NCI-H128 (cell line): ENCODE measurements around the gene PTPRE.

Experiments used
- DNase-seq: peaks from one replicate; lab custom pipeline; 2025; ENCODE audit not compliant: unreplicated experiment; lab: John Stamatoyannopoulos, UW

PTPRE gene

GRCh38 chr10:127907411-127908105 is 655 bp downstream of the PTPRE start:
- no peak for DNase-seq

DNA sequence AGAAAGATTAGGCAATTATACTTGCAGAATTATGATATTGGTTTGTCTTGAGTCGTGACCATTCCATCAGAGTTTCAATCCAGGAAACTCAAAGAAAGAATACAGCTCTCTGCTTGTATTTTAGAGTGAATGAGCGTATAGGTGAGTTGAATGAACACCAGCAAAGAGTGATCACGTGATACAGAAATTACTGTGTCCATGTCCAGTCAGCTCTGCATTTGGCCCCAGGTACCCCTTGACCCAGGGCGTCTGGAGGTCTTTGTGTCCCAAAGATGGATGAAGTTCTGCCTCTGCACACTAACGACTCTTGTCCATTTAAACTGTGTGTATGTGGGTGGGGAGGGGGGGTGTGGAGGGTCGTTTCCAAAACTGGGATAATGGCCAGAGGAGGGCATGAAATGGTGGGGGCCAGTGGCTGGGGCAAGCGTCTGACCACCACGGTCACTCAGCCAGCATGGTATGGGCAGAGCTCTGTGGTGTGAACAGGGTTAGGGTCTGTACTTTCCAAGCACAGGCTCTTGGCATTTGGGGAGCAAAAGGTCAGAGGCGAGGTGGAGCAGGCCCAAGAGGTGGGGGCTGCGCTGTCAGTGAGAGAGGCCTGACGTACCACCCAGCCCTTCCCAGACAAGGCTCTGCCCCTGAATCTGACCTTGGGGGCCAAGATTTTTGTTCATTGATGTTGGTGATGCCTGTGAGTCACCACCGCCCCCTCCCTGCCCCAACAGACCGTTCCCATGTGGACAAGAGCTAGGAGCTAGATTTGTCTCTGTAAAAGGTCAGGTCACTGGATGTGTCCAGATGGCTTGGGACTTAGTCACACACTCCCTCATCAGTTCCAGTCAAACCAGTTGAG is 1.4 kb downstream of the PTPRE start:
- DNase-seq, result no peak

- no peak for DNase-seq
These were observed 2.0 kb downstream of the PTPRE start for GRCh38 chr10:127908959-127909267.

DNA sequence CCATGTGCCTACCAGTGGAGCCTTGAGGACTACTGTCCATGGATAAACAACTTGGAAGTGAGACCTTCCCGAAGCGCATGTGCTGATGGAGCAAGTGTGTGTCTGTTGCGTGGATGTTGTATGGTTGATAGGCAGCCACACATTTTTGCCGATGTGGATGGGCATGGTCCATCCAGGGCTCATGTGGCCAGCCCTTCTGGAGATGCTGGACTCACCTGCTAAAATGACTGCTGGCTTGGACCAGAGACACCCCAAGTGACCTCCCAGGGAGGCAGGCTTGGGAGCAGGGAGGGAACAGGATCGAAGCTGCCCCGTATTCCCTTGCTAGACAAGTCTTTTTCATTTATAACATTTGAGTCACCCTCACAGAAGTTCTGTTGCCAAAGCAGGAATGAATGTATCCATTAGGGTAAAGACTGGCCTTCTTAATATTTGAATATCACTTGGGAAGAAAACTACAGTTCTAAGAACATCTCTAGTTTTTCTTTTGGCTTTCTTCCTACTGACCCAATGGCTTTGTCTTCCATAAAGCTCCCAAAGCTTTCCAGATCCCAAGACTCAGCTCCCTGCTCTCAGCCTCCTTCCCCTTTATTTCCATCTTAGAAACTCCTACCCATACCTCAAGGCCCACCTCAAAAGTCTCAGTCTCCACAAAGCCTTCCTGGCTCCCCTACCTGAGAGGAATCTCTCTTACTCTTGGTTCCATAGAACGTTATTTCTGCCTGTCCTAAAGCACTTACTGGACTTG is 3.0 kb downstream of the PTPRE start:
- no peak for DNase-seq

GRCh38 chr10:127910464-127910770 is 3.5 kb downstream of the PTPRE start:
- no peak for DNase-seq

GRCh38 chr10:127911218-127911866 is 4.4 kb downstream of the PTPRE start:
- DNase-seq, result no peak

DNA sequence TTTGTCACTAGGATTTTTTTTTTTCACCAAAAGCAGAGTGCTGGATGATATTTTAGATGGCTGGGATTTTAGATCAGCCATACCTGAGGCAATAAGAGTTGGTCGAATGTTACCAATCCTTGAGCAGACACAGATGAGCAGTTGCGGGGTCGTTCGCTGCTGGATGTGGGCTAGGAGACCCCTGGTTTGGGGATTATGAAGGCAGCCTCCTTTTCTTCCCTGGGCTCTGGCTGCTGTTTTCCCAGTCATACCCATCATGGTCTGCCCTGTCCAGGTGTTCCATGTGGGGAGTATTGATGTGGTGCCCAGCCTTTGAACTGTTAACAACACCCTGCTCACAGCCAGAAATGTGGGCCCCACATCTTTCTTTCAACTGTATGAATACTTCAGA is 5.0 kb downstream of the PTPRE start:
- no peak for DNase-seq

GRCh38 chr10:127912607-127913367 is 5.9 kb downstream of the PTPRE start:
- no peak for DNase-seq

DNA sequence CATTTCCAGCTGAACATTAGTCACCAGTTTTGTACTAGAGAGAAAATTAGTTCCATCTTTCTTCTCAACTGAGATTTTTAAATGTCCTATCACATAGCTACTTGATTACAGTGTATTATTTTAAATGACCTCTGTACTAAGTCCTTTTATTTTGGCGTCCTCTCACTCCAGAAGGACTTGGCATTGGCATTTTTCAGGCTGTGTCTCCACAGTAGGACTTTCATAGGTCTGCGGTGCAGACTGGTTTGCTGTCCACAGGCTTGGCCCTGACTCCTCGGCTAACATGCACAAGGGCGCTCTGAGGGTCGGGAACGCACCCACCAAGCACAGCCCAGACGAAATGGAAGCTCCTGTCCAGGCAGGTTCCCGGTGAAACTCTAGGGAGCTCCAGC is 6.5 kb downstream of the PTPRE start:
- no peak for DNase-seq

DNA sequence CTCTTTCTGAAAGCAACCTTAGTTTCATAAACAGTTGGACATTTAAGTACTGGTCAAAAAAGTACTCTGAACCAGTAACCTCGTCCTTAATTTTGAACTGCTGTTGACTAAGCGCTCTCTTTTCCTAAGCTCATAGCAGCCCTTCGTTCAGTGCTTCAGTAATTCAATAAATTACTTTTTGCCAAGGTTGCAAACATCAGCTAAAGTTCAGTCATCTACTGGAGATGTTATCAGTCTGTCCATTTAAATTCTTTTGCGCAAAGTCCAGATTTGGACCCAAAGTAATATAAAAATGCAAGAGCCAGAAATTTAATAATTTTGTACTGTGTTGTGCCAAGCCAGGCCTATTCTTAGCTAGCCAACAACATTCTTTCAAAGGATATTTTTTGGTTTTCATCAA is 8.4 kb downstream of the PTPRE start:
- no peak for DNase-seq

- DNase-seq, result no peak
These were observed 9.9 kb downstream of the PTPRE start for GRCh38 chr10:127916826-127917225.

DNA sequence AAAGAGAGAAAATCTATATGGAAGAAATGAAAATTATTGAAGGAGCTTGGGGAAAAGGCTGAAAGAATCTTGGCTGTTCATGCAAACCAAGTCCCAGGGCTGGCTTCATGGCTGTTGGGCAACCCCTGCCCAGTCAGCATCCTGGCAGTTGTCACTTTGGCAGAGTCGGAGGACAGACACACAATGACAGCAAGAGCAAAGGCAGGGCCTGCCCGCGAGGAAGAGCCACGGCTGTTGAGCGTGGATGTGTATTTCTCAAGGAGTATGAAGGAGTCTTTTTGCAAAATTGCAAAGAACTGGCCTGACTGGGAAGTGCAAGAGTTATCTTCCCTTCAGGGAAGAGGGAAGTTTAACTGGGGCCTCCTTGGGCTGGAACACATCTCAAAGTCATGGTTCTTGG is 11.7 kb downstream of the PTPRE start:
- DNase-seq, result no peak

DNA sequence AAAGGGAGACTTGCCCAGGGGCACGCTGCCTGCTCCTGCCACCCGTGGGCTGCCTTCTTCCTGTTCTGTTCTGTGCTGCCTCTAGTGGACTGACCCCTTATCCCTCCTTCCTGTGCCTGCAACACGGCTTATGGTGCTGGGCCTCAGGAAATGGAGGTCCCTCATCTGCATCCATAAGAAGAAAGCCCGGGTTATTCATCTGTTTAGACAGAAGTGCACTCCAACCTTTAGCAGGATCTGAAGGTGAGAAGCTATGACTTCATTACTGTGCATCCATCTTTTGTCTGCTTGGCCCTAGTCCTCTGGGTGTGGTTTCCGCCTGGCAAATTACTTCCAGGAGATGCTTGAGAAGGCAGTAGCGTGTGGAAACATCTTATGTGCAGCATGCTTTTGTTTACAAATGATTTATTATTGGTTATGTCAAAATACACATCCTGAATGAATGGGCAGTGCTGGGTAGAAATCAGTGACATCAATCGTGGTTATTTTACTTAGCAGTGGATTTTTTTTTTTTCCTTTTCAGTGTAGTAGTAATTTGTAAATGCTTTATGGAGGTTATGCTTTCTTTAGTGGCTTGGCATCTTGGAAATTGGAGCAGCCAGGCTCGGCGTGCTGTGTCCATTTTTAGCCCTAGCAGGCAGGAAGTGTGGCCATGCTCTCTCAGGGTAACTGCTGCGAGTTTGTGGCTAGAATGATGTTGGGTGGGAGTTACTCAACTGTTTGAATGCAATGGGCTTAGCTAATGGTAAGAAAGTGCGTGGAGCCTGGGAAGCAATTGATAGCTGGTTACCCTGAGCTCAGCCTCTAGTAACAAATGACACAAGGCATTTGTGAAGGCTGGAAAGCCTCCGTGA is 12.7 kb downstream of the PTPRE start:
- DNase-seq, result no peak

- DNase-seq, result no peak
These were observed 13.6 kb downstream of the PTPRE start for GRCh38 chr10:127920306-127921074.

- DNase-seq, result no peak
These were observed 14.3 kb downstream of the PTPRE start for GRCh38 chr10:127921075-127921752.

DNA sequence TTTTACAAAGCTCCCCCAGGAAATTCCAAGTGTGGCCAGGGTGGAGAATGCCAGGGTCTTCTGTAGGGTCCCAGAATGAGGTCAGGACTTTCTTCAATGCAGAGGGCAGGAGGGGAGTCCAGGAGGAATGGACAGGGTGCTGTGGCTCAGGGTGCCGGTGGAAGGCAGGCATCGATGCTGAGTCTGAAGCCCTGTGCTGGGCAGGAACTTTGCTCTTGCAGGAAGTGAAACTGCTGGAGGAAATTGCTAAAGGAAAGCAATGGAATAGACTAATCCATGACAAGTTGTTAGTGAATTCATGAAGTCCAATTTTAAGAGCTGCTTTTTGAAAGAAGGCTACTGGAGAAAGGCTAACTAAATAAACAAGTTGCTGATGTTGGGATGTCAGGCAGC is 14.8 kb downstream of the PTPRE start:
- DNase-seq, result no peak

DNA sequence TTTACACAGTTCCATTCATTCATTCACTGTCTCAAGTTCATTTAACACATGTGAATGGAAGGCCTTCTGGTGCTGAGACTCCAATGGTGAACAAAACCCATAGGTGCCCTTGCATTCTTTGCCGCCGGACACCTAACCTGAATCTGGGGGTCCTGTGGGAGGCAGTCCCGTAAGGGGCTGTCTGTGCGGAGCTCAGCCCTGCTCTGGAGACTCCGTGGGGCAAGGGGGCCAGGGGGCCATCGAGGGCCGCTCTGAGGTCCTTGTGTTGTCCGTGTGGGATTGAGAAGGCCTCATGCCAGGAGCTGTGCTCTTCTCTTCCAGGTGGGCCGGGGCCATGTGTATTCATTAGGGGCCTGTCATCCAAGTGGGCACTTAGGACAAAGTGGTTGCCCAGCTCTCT is 15.3 kb downstream of the PTPRE start:
- DNase-seq, result no peak

GRCh38 chr10:127922675-127923366 is 15.9 kb downstream of the PTPRE start:
- no peak for DNase-seq
